Neural cell (in vitro differentiated cells): ENCODE results near the gene RETREG1. TPM values are rescaled to one million over a fixed set of nuclear protein-coding genes. Genes with fewer than 3 reads are reported as not detected.

Experiments used
- H2AFZ ChIP-seq: fragments of 200-600, 300-800 bp; sonication (generic), shearing (Covaris generic); 2 replicates; pipeline ENCODE4 v1.6.0; 2014; ENCODE audit warnings: low read depth, mild to moderate bottlenecking, antibody characterized with exemption, low read length, moderate library complexity
- H3F3A ChIP-seq: fragments of 200-600 bp; shearing (Covaris generic); 2 replicates; pipeline ENCODE4 v1.6.1; 2016; ENCODE audit warnings: mild to moderate bottlenecking, moderate library complexity, mixed read lengths, antibody characterized with exemption, low read length; ENCODE audit not compliant: insufficient read depth, poor library complexity, severe bottlenecking
- H3K27ac ChIP-seq: fragments of 200-600, 300-800 bp; sonication (generic), shearing (Covaris generic); 2 replicates; pipeline ENCODE4 v1.5.1; 2014; ENCODE audit warnings: mild to moderate bottlenecking, low read length, moderate library complexity
- H3K27me3 ChIP-seq: fragments of 300-800, 200-600 bp; sonication (generic), shearing (Covaris generic); 2 replicates; pipeline ENCODE4 v1.6.0; 2014; ENCODE audit warnings: mild to moderate bottlenecking, low read depth, low read length, moderate library complexity; ENCODE audit not compliant: insufficient read depth
- H3K36me3 ChIP-seq: fragments of 300-800, 200-600 bp; sonication (generic), shearing (Covaris generic); 2 replicates; pipeline ENCODE4 v1.5.1; 2014; ENCODE audit warnings: mild to moderate bottlenecking, antibody characterized with exemption, low read length, moderate library complexity; ENCODE audit not compliant: insufficient read depth
- H3K4me2 ChIP-seq: fragments of 300-800, 200-600 bp; sonication (generic), shearing (Covaris generic); 2 replicates; pipeline ENCODE4 v1.6.0; 2014; ENCODE audit warnings: mild to moderate bottlenecking, low read length
- H3K4me3 ChIP-seq: fragments of 300-800, 200-600 bp; sonication (generic), shearing (Covaris generic); 2 replicates; pipeline ENCODE4 v1.5.1; 2014; ENCODE audit warnings: mild to moderate bottlenecking, low read length, moderate library complexity
- H3K79me2 ChIP-seq: fragments of 200-600 bp; shearing (Covaris generic); replicated peaks from 2 replicates; pipeline ENCODE4 v1.6.0; 2014; ENCODE audit warnings: mild to moderate bottlenecking, low read length, moderate library complexity; ENCODE audit not compliant: insufficient read depth
- H3K9ac ChIP-seq: fragments of 300-800, 200-600 bp; sonication (generic), shearing (Covaris generic); 2 replicates; pipeline ENCODE4 v1.6.1; 2016; ENCODE audit warnings: mild to moderate bottlenecking, low read length, mixed read lengths
- H3K9me2 ChIP-seq: fragments of 200-600 bp; shearing (Covaris generic); 2 replicates; pipeline ENCODE4 v1.6.1; 2016; ENCODE audit warnings: mild to moderate bottlenecking, low read length, mixed read lengths; ENCODE audit not compliant: insufficient read depth
- H3K9me3 ChIP-seq: fragments of 200-600, 300-800 bp; sonication (generic), shearing (Covaris generic); 2 replicates; pipeline ENCODE4 v1.6.1; 2016; ENCODE audit warnings: mild to moderate bottlenecking, mixed run types, low read length, moderate library complexity, mixed read lengths
- H4K20me1 ChIP-seq: fragments of 200-600 bp; shearing (Covaris generic); 2 replicates; pipeline ENCODE4 v1.6.1; 2016; ENCODE audit warnings: mild to moderate bottlenecking, mixed run types; ENCODE audit not compliant: insufficient read depth
- EP300 ChIP-seq: fragments of 450-650 bp; conservative IDR thresholded peaks from 2 replicates; pipeline ENCODE4 v1.6.1; 2014; ENCODE audit warnings: antibody characterized with exemption, mild to moderate bottlenecking, moderate library complexity; ENCODE audit not compliant: poor library complexity, severe bottlenecking
- EZH2 ChIP-seq: fragments of 200-600, 300-800 bp; shearing (Covaris generic), sonication (generic); IDR thresholded peaks from 2 replicates; pipeline ENCODE4 v1.6.1; 2014; ENCODE audit warnings: antibody characterized with exemption, low read length, borderline replicate concordance, mild to moderate bottlenecking; ENCODE audit not compliant: insufficient read depth, poor library complexity, severe bottlenecking
- MXI1 ChIP-seq: fragments of 450-650 bp; conservative IDR thresholded peaks from 2 replicates; pipeline ENCODE4 v1.6.1; 2014; ENCODE audit warnings: antibody characterized with exemption, mild to moderate bottlenecking; ENCODE audit not compliant: poor library complexity, severe bottlenecking
- POLR2AphosphoS5 ChIP-seq: IDR thresholded peaks from 2 replicates; pipeline ENCODE4 v1.6.1; 2012
- RAD21 ChIP-seq: fragments of 450-650 bp; conservative IDR thresholded peaks from 2 replicates; pipeline ENCODE4 v1.6.1; 2014; ENCODE audit warnings: antibody characterized with exemption, mild to moderate bottlenecking, moderate library complexity
- SMC3 ChIP-seq: fragments of 450-650 bp; conservative IDR thresholded peaks from 2 replicates; pipeline ENCODE4 v1.6.1; 2014; ENCODE audit warnings: antibody characterized with exemption, mild to moderate bottlenecking, moderate library complexity; ENCODE audit not compliant: poor library complexity
- TAF1 ChIP-seq: IDR thresholded peaks from 2 replicates; pipeline ENCODE4 v1.6.1; 2012; ENCODE audit warnings: low read depth
- polyA plus RNA-seq: library from polyadenylated mRNA; depleted of rRNA; stranded (reverse); fragments of >200 nt; gene quantifications from 2 replicates; pipeline ENCODE4 v1.2.3, GENCODE V29; 2014
- TF ChIP-seq, protein P1 (sequence below): fragments of 450-650 bp; IDR thresholded peaks from 2 replicates; pipeline ENCODE4 v1.5.1; 2014; ENCODE audit warnings: antibody characterized with exemption, mild to moderate bottlenecking, moderate library complexity; ENCODE audit not compliant: poor library complexity, severe bottlenecking
- TF ChIP-seq, protein P2 (sequence below): IDR thresholded peaks from 2 replicates; pipeline ENCODE4 v1.6.1; 2012; ENCODE audit warnings: borderline replicate concordance

Gene RETREG1
- polyA plus RNA-seq, 1 donor from 2014 or later = 25.4 TPM

DNA sequence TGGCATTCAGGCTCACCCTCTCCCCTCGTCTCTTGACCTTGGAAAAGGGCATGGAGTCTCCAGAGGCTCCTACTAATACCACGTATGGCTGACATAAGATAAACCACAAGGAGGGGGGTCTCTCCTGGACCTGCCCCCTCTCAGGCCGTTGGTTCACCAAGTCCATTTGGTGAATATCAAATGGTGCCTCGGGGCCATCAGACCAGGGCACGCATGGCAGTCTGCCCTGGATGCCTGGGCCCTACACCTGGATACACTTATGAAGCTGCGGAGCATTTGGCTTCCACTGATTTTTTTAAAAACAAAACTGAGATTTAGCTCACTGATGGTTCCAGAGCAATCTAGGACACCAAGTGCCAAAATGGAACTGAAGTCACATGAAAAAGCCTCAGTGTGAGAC lies 110.9 kb downstream of the RETREG1 start:
- H3K36me3 ChIP-seq = no peaks in the 10 kb centered on the region
- TF ChIP-seq POLR2AphosphoS5 = no peak
- no peak for TF ChIP-seq EZH2
- no peak for TF ChIP-seq MXI1
- TF ChIP-seq RAD21 = no peak
- TF ChIP-seq, protein P1, sequence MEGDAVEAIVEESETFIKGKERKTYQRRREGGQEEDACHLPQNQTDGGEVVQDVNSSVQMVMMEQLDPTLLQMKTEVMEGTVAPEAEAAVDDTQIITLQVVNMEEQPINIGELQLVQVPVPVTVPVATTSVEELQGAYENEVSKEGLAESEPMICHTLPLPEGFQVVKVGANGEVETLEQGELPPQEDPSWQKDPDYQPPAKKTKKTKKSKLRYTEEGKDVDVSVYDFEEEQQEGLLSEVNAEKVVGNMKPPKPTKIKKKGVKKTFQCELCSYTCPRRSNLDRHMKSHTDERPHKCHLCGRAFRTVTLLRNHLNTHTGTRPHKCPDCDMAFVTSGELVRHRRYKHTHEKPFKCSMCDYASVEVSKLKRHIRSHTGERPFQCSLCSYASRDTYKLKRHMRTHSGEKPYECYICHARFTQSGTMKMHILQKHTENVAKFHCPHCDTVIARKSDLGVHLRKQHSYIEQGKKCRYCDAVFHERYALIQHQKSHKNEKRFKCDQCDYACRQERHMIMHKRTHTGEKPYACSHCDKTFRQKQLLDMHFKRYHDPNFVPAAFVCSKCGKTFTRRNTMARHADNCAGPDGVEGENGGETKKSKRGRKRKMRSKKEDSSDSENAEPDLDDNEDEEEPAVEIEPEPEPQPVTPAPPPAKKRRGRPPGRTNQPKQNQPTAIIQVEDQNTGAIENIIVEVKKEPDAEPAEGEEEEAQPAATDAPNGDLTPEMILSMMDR = no peak
- no peak for TF ChIP-seq EP300
- TF ChIP-seq, protein P2, sequence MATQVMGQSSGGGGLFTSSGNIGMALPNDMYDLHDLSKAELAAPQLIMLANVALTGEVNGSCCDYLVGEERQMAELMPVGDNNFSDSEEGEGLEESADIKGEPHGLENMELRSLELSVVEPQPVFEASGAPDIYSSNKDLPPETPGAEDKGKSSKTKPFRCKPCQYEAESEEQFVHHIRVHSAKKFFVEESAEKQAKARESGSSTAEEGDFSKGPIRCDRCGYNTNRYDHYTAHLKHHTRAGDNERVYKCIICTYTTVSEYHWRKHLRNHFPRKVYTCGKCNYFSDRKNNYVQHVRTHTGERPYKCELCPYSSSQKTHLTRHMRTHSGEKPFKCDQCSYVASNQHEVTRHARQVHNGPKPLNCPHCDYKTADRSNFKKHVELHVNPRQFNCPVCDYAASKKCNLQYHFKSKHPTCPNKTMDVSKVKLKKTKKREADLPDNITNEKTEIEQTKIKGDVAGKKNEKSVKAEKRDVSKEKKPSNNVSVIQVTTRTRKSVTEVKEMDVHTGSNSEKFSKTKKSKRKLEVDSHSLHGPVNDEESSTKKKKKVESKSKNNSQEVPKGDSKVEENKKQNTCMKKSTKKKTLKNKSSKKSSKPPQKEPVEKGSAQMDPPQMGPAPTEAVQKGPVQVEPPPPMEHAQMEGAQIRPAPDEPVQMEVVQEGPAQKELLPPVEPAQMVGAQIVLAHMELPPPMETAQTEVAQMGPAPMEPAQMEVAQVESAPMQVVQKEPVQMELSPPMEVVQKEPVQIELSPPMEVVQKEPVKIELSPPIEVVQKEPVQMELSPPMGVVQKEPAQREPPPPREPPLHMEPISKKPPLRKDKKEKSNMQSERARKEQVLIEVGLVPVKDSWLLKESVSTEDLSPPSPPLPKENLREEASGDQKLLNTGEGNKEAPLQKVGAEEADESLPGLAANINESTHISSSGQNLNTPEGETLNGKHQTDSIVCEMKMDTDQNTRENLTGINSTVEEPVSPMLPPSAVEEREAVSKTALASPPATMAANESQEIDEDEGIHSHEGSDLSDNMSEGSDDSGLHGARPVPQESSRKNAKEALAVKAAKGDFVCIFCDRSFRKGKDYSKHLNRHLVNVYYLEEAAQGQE = no peak
- no peak for TF ChIP-seq TAF1
- TF ChIP-seq SMC3 = no peak
- H3K9ac ChIP-seq = no peak overlapping the region
- no peaks in the 10 kb centered on the region for H3K9me3 ChIP-seq
- no peaks in the 10 kb centered on the region for H3K9me2 ChIP-seq
- H2AFZ ChIP-seq = no peak overlapping the region
- H3K4me3 ChIP-seq = no peak overlapping the region
- no peaks in the 10 kb centered on the region for H3K27me3 ChIP-seq
- H3F3A ChIP-seq = no peaks in the 10 kb centered on the region
- H4K20me1 ChIP-seq = no peaks in the 10 kb centered on the region
- H3K4me2 ChIP-seq = no peak overlapping the region
- no peaks in the 10 kb centered on the region for H3K79me2 ChIP-seq
- H3K27ac ChIP-seq = no peak overlapping the region

DNA sequence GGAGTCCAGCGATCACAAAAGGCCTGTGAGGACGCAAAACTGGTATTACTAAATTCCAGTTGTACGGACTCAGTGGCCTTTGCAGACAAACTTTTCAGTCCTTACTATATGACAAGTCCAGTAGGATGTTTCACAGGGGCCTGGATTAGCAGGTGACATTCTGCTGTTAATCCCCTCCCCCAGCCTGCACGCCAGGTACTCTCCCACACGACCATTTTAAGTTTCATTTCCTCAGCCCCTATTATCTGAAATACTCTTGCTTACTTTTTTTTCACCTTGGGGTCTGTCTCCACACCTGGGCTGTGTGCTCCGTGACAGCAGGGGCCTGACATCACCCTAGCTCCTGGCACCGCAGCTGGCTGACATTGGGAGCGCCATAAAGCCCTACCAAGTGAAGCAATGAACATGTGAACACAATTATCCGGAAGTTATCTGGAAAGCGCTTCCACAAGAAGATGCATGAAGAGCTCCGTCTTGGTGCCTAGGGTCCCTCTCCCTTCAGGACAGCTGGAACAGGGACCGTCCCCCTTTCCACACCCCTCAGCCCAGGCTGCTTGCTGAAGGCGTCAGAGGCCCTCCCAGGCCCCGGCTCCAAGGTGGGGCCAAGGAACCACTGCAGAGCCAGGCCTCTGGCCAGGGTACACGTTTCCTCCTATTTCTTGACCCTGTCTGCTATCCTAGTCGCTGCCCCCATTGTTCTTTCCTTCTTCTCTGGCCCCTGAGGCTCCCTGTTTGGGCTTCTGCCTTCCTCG lies 111.5 kb downstream of the RETREG1 start:
- Histone ChIP-seq H3F3A (no peaks in the 10 kb centered on the region), H3K27ac (no peak overlapping the region), H3K9me3 (no peaks in the 10 kb centered on the region), H3K4me2 (no peak overlapping the region), H3K79me2 (no peaks in the 10 kb centered on the region), H3K36me3 (no peaks in the 10 kb centered on the region), H2AFZ (no peak overlapping the region), H3K4me3 (no peak overlapping the region), H3K9ac (no peak overlapping the region), H3K9me2 (no peaks in the 10 kb centered on the region), H3K27me3 (no peaks in the 10 kb centered on the region), H4K20me1 (no peaks in the 10 kb centered on the region)
- TF ChIP-seq MXI1 (no peak), EZH2 (no peak), POLR2AphosphoS5 (no peak), EP300 (no peak), SMC3 (no peak), RAD21 (no peak), TAF1 (no peak)
- TF ChIP-seq, protein P1 = no peak
- TF ChIP-seq, protein P2 = no peak
